Natural killer cell treated with Interleukin-12 subunit alpha and Interleukin-12 subunit beta and Interleukin-15 and Interleukin-18, amount 100 ng/mL, for 72 hours (primary cell): ENCODE results near the gene CDADC1. TPM values are rescaled to one million over a fixed set of nuclear protein-coding genes. Genes with fewer than 3 reads are reported as not detected.
A peak's percentile ranks its signal among the peaks of the same experiment; 100 is the strongest.

Experiments
- ATAC-seq, 2 donors: fragments of 150-1000 bp; cut with Tn5 transposase in 1 of 2; sonication (Bioruptor Pico), chemical (Tn5 transposase) in 1 of 2; 2 replicates each; pipeline ENCODE4 v1.10.0; 2021
- DNase-seq: peaks from one replicate; pipeline ENCODE4 v3.0.0; 2022; ENCODE audit warnings: low spot score
- H3K27ac Mint-ChIP-seq, 2 donors: 1 replicate in 1 of 2; 2 replicates in 1 of 2; pipeline ENCODE4 v1.8.0; 2022; ENCODE audit warnings: mixed read lengths in 2 of 2, mild to moderate bottlenecking in 1 of 2, moderate library complexity in 1 of 2
- H3K27me3 Mint-ChIP-seq, 2 donors: 1 replicate in 1 of 2; 2 replicates in 1 of 2; pipeline ENCODE4 v1.8.0; 2022; ENCODE audit warnings: mixed read lengths in 2 of 2
- H3K36me3 Mint-ChIP-seq: one replicate; pipeline ENCODE4 v1.8.0; 2022; ENCODE audit warnings: mixed read lengths
- H3K4me1 Mint-ChIP-seq, 2 donors: 1 replicate in 1 of 2; 2 replicates in 1 of 2; pipeline ENCODE4 v1.8.0; 2022; ENCODE audit warnings: low read depth in 2 of 2, mixed read lengths in 2 of 2, mild to moderate bottlenecking in 1 of 2
- H3K4me3 Mint-ChIP-seq: one replicate; pipeline ENCODE4 v1.8.0; 2022; ENCODE audit warnings: mixed read lengths
- H3K9me3 Mint-ChIP-seq: 2 replicates; pipeline ENCODE4 v1.8.0; 2022; ENCODE audit warnings: mixed read lengths
- total RNA-seq, 2 donors: library from RNA; stranded (reverse); gene quantifications; one replicate each; pipeline ENCODE4 v1.2.3, GENCODE V29; 2022

The CDADC1 gene
- total RNA-seq, 2 donors from 2014 or later = 13.1 to 14.9 TPM

GRCh38 chr13:49220036-49220855 lies 27.5 kb upstream of the CDADC1 start, which contains the start of gene MLNR:
Gene MLNR, plus strand, starts transcription at chr13:49220338. Its CDS starts 0 bp downstream, at chr13:49220338.
- peaks cover 46 to 49% of the 10 kb centered on the region in 2 donors for H3K27me3 Mint-ChIP-seq
- no peaks in the 10 kb centered on the region for H3K9me3 Mint-ChIP-seq
- H3K4me1 Mint-ChIP-seq = peaks cover 7% of the 10 kb centered on the region in 2 donors
- DNase-seq (no peak), ATAC-seq (peak; percentile 67)
- no peaks in the 10 kb centered on the region for H3K36me3 Mint-ChIP-seq
- H3K4me3 Mint-ChIP-seq = peak within 1 kb of the TSS; percentile 72
- H3K27ac Mint-ChIP-seq = no peak within 1 kb of the TSS

- ATAC-seq (peak; percentile 32 to 65), DNase-seq (no peak)
- Mint-ChIP-seq H3K4me3 (peak overlapping the region; percentile 70), H3K4me1 (peaks cover 5 to 6% of the 10 kb centered on the region in 2 donors), H3K36me3 (no peaks in the 10 kb centered on the region), H3K27me3 (peaks cover 48 to 49% of the 10 kb centered on the region in 2 donors), H3K9me3 (no peaks in the 10 kb centered on the region), H3K27ac (no peak overlapping the region)
Measured at GRCh38 chr13:49220856-49221589, 26.7 kb upstream of the CDADC1 start.

GRCh38 chr13:49221590-49221965 lies 26.1 kb upstream of the CDADC1 start:
- Mint-ChIP-seq H3K27ac (no peak overlapping the region), H3K4me1 (peaks cover 5 to 6% of the 10 kb centered on the region in 2 donors), H3K9me3 (no peaks in the 10 kb centered on the region), H3K27me3 (peaks cover 48 to 49% of the 10 kb centered on the region in 2 donors), H3K36me3 (no peaks in the 10 kb centered on the region), H3K4me3 (peak overlapping the region; percentile 70)
- DNase-seq (no peak), ATAC-seq (no peak)

- no peaks in the 10 kb centered on the region for H3K36me3 Mint-ChIP-seq
- ATAC-seq (no peak), DNase-seq (no peak)
- H3K27me3 Mint-ChIP-seq = peaks cover 24 to 30% of the 10 kb centered on the region in 2 donors
- no peaks in the 10 kb centered on the region for H3K9me3 Mint-ChIP-seq
- peaks cover 0 to 2% of the 10 kb centered on the region in 2 donors for H3K4me1 Mint-ChIP-seq
- H3K27ac Mint-ChIP-seq = no peak overlapping the region
- no peak overlapping the region for H3K4me3 Mint-ChIP-seq
Measured at GRCh38 chr13:49225223-49226042, 22.3 kb upstream of the CDADC1 start.

GRCh38 chr13:49226613-49227012 lies 21.1 kb upstream of the CDADC1 start:
- Mint-ChIP-seq H3K4me3 (no peak overlapping the region), H3K36me3 (no peaks in the 10 kb centered on the region), H3K27ac (no peak overlapping the region), H3K27me3 (peaks cover 19 to 24% of the 10 kb centered on the region in 2 donors), H3K9me3 (no peaks in the 10 kb centered on the region), H3K4me1 (no peaks in the 10 kb centered on the region)
- DNase-seq (no peak), ATAC-seq (no peak)

- no peak overlapping the region for H3K4me3 Mint-ChIP-seq
- ATAC-seq = no peak
- peaks cover 3 to 5% of the 10 kb centered on the region in 2 donors for H3K27me3 Mint-ChIP-seq
- no peak overlapping the region for H3K27ac Mint-ChIP-seq
- H3K36me3 Mint-ChIP-seq = no peaks in the 10 kb centered on the region
- no peaks in the 10 kb centered on the region for H3K4me1 Mint-ChIP-seq
- no peak for DNase-seq
- H3K9me3 Mint-ChIP-seq = no peaks in the 10 kb centered on the region
Measured at GRCh38 chr13:49234741-49235140, 13.0 kb upstream of the CDADC1 start.

GRCh38 chr13:49235856-49236431 lies 11.8 kb upstream of the CDADC1 start:
- no peak for DNase-seq
- Mint-ChIP-seq H3K36me3 (no peaks in the 10 kb centered on the region), H3K4me1 (no peaks in the 10 kb centered on the region), H3K27me3 (peaks cover 3 to 5% of the 10 kb centered on the region in 2 donors), H3K9me3 (no peaks in the 10 kb centered on the region), H3K4me3 (no peak overlapping the region), H3K27ac (no peak overlapping the region)
- ATAC-seq = no peak

GRCh38 chr13:49238621-49239020 lies 9.1 kb upstream of the CDADC1 start:
- ATAC-seq (no peak), DNase-seq (no peak)
- H3K27me3 Mint-ChIP-seq = no peaks in the 10 kb centered on the region
- H3K9me3 Mint-ChIP-seq = no peaks in the 10 kb centered on the region
- no peak overlapping the region for H3K27ac Mint-ChIP-seq
- H3K36me3 Mint-ChIP-seq = no peaks in the 10 kb centered on the region
- H3K4me3 Mint-ChIP-seq = no peak overlapping the region
- no peaks in the 10 kb centered on the region for H3K4me1 Mint-ChIP-seq

GRCh38 chr13:49240017-49240416 lies 7.7 kb upstream of the CDADC1 start:
- Mint-ChIP-seq H3K4me1 (no peaks in the 10 kb centered on the region), H3K9me3 (no peaks in the 10 kb centered on the region), H3K27me3 (peaks cover 0 to 2% of the 10 kb centered on the region in 2 donors), H3K27ac (no peak overlapping the region), H3K4me3 (no peak overlapping the region), H3K36me3 (no peaks in the 10 kb centered on the region)
- ATAC-seq (peak in 1 of 2 donors; percentile 59), DNase-seq (no peak)

- no peaks in the 10 kb centered on the region for H3K36me3 Mint-ChIP-seq
- no peaks in the 10 kb centered on the region for H3K9me3 Mint-ChIP-seq
- no peak overlapping the region for H3K27ac Mint-ChIP-seq
- ATAC-seq = no peak
- no peaks in the 10 kb centered on the region for H3K4me1 Mint-ChIP-seq
- H3K27me3 Mint-ChIP-seq = peaks cover 0 to 2% of the 10 kb centered on the region in 2 donors
- no peak for DNase-seq
- no peak overlapping the region for H3K4me3 Mint-ChIP-seq
Measured at GRCh38 chr13:49241296-49241695, 6.4 kb upstream of the CDADC1 start.

GRCh38 chr13:49245101-49245500 lies 2.6 kb upstream of the CDADC1 start:
- Mint-ChIP-seq H3K4me3 (no peak overlapping the region), H3K27me3 (peaks cover 0 to 2% of the 10 kb centered on the region in 2 donors)

GRCh38 chr13:49246850-49247642 lies 679 bp upstream of the CDADC1 start:
- H3K36me3 Mint-ChIP-seq = peaks cover 7% of the 10 kb centered on the region
- ATAC-seq (peak; percentile 62 to 67), DNase-seq (no peak)
- peaks cover 0 to 2% of the 10 kb centered on the region in 2 donors for H3K27me3 Mint-ChIP-seq
- peaks cover 20 to 26% of the 10 kb centered on the region in 2 donors for H3K4me1 Mint-ChIP-seq
- peak overlapping the region; percentile 98 for H3K4me3 Mint-ChIP-seq
- no peaks in the 10 kb centered on the region for H3K9me3 Mint-ChIP-seq
- peak overlapping the region; percentile 87 to 95 for H3K27ac Mint-ChIP-seq

More at GRCh38 chr13:49245101-49245500, 2.6 kb upstream of the CDADC1 start:
- Mint-ChIP-seq H3K27ac (no peak overlapping the region), H3K4me1 (peaks cover 16 to 22% of the 10 kb centered on the region in 2 donors), H3K36me3 (peaks cover 2% of the 10 kb centered on the region), H3K9me3 (no peaks in the 10 kb centered on the region)
- DNase-seq = no peak
- no peak for ATAC-seq
